Measurements from ENCODE around the gene ACOX1. TPM values are rescaled to one million over a fixed set of nuclear protein-coding genes. Genes with fewer than 3 reads are reported as not detected.

The ACOX1 gene
- total and polyA plus RNA-seq, 2 of the 13 experiments (the other 11 are each of a cell fraction or from before 2014, with no cell fraction given): 86.4 to 120 TPM

- TF ChIP-seq ZNF850 (CRISPR knock-in tag; conservative IDR thresholded peaks at IDR 0.05): no peak
- peak; percentile 67 for TF ChIP-seq TARDBP (CRISPR knock-in tag; IDR thresholded peaks at IDR 0.05)
Observed at GRCh38 chr17:75976175-75976848, 2.7 kb downstream of the ACOX1 start (continued).

- peak overlapping the region; percentile 74 to 98 (median 93) for H3K4me3 ChIP-seq (replicated peaks in 1 of 3; ENCODE audit: insufficient read depth in 1 of 3, low read depth in 2 of 3, low read length in 3 of 3)
- H3K79me2 ChIP-seq (ENCODE audit: insufficient read depth, low read length): peaks cover 68% of the 10 kb centered on the region
- no TSS peak for BruUV-seq (replicated peaks)
- CTCF ChIA-PET (ENCODE audit: low intra/inter-chr PET ratio, low total read pairs): no interaction called here
- no peaks in the 10 kb centered on the region for H3K9me3 ChIP-seq (ENCODE audit: low read length)
- POLR2A ChIA-PET: interaction anchor here (0.6 to 11.5 kb wide), 10 partner anchors 15 to 196 kb away, joined by 3 to 481 read pairs (median 8); partner anchors contain the start of genes CDK3, FBF1, MRPL38 and TRIM65
- in situ Hi-C loops (cut with HindIII; ENCODE audit: extremely low pct_ligation_motif_present, low pct_unique_long_range_greater_than_20kb) (no loop called here), intact Hi-C loops (cut with micrococcal nuclease; ENCODE audit: unreplicated experiment) (no loop called here)
- H3K9ac ChIP-seq (ENCODE audit: insufficient read depth, low read depth, low read length): peak overlapping the region; percentile 91
- H3K4me2 ChIP-seq (ENCODE audit: low read depth, low read length): peak overlapping the region; percentile 87
- peaks cover 80% of the 10 kb centered on the region for H3K4me1 ChIP-seq (ENCODE audit: insufficient read depth, low read length)
- WGBS (ENCODE audit: low lambda C conversion rate): 3% methylated on average over 5 of the region's 5 CpGs
- ATAC-seq: no peak
- DNase-seq (ENCODE audit: low spot score): no peak
- no peak overlapping the region for H2AFZ ChIP-seq (ENCODE audit: low read length)
- no peaks in the 10 kb centered on the region; a peak in 1 of 5 replicates for H3K27me3 ChIP-seq (ENCODE audit: control insufficient read depth in 1 of 2, insufficient read depth in 2 of 2, low read length in 2 of 2)
- H3K36me3 ChIP-seq (replicated peaks in 1 of 2; ENCODE audit: control insufficient read depth in 1 of 2, insufficient read depth in 2 of 2, low read length in 2 of 2): peaks cover 4 to 30% of the 10 kb centered on the region in 2 experiments
- peaks cover 4% of the 10 kb centered on the region; the same call in 1 of the 2 replicates for H4K20me1 ChIP-seq (ENCODE audit: insufficient read depth, low read length)
- H3K27ac ChIP-seq (ENCODE audit: extremely low read length, insufficient read depth, low read length): peak overlapping the region; percentile 99
- FAIRE-seq: no peak
- no peak for TF ChIP-seq ZNF879 (CRISPR knock-in tag; IDR thresholded peaks at IDR 0.05)
- TF ChIP-seq IRF2 (CRISPR knock-in tag; IDR thresholded peaks at IDR 0.05): 0 out of 2 replicates have a peak, but pooled peaks have one; percentile 24
- no peak for TF ChIP-seq MYPOP (CRISPR knock-in tag; IDR thresholded peaks at IDR 0.05)
- 0 out of 2 replicates have a peak, but pooled peaks have one; percentile 13 for TF ChIP-seq SNAI1 (CRISPR knock-in tag; IDR thresholded peaks at IDR 0.05; ENCODE audit: borderline replicate concordance)
- peak; percentile 81; the same call in 1 of the 2 replicates for TF ChIP-seq KAT7 (CRISPR knock-in tag; IDR thresholded peaks at IDR 0.05; ENCODE audit: borderline replicate concordance)
- no peak for TF ChIP-seq ATF2 (CRISPR knock-in tag; IDR thresholded peaks at IDR 0.05)
- peak; percentile 63 for TF ChIP-seq SRSF9 (IDR thresholded peaks at IDR 0.05; ENCODE audit: borderline replicate concordance, insufficient read depth, low read depth, low read length, poor library complexity, severe bottlenecking)
- no peak for TF ChIP-seq ERF (CRISPR knock-in tag; IDR thresholded peaks at IDR 0.05)
- no peak for TF ChIP-seq ATF1 (CRISPR knock-in tag; IDR thresholded peaks at IDR 0.05)
- TF ChIP-seq ZNF562 (CRISPR knock-in tag; IDR thresholded peaks at IDR 0.05; ENCODE audit: borderline replicate concordance): no peak
- no peak for TF ChIP-seq HMGXB4 (CRISPR knock-in tag; IDR thresholded peaks at IDR 0.05; ENCODE audit: borderline replicate concordance in 1 of 2, low read depth in 1 of 2)
- no peak for TF ChIP-seq SRSF1 (optimal IDR thresholded peaks at IDR 0.05; ENCODE audit: low read depth, low read length)
- TF ChIP-seq GPN1 (CRISPR knock-in tag; IDR thresholded peaks at IDR 0.05; ENCODE audit: borderline replicate concordance): no peak
Observed at GRCh38 chr17:75975757-75976174, 3.2 kb downstream of the ACOX1 start.
